Stimulated activated CD4-positive, alpha-beta T cell treated with anti-CD3 and anti-CD28 coated beads, Interleukin-4, amount 100 ng/mL, for 48 hours (primary cell): ENCODE data around the gene ADGRD2.

Experiments
- DNase-seq, 2 donors: peaks; one replicate each; pipeline ENCODE4 v3.0.0-alpha.2; 2020; ENCODE audit warnings: low read depth in 2 of 2

ADGRD2 gene

GRCh38 chr9:124479947-124480620, 29.8 kb downstream of the ADGRD2 start:
- DNase-seq, result no peak

DNA sequence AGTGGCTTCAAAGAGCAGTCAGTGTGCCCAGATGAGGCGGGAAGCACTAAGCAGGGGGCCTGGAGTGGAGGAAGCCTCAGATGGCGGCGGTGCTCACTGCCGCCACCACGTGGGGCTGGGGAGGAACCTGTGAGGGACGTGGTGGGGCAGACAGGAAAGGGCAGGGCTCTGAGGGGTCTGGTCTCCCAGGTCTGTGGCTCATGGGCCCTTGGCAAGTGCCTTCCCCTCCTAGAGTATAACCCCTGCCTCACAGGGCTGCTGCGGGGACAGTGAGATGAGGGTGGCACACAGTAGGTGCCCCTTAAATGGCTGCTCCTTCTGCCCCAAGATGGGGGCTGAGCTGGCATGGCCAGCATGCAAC, 30.4 kb downstream of the ADGRD2 start:
- DNase-seq, result no peak

- no peak for DNase-seq
Observed at GRCh38 chr9:124481115-124481514, 30.9 kb downstream of the ADGRD2 start.

GRCh38 chr9:124482431-124483031, 32.3 kb downstream of the ADGRD2 start:
- DNase-seq, result no peak

DNA sequence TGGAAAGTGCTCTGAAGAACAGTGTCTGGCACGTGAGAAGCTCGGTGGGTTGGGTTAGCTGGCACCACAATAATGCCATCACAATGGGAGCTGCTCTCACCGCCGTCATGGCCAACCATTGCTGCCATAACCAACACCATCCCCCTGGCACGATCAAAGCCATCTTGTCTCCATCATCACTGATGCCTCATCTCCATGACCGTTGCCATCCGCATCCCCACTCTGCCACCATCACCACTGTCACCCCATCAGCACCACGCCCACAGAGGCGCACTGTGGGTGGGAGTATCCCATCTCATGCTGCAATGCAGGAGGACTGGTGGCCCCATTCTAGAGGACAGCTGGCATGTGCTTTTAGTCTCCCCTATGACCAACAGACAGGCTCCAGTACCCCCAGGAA, 33.2 kb downstream of the ADGRD2 start:
- DNase-seq, result no peak

- no peak for DNase-seq
Observed at GRCh38 chr9:124485201-124485600, 35.0 kb downstream of the ADGRD2 start.

GRCh38 chr9:124485936-124486335, 35.7 kb downstream of the ADGRD2 start:
- no peak for DNase-seq

GRCh38 chr9:124486778-124487259, 36.6 kb downstream of the ADGRD2 start:
- no peak for DNase-seq

GRCh38 chr9:124487260-124488182, 37.3 kb downstream of the ADGRD2 start:
- no peak for DNase-seq

GRCh38 chr9:124488641-124489210, 38.5 kb downstream of the ADGRD2 start:
- no peak for DNase-seq

GRCh38 chr9:124489222-124489621, 39.0 kb downstream of the ADGRD2 start:
- no peak for DNase-seq

DNA sequence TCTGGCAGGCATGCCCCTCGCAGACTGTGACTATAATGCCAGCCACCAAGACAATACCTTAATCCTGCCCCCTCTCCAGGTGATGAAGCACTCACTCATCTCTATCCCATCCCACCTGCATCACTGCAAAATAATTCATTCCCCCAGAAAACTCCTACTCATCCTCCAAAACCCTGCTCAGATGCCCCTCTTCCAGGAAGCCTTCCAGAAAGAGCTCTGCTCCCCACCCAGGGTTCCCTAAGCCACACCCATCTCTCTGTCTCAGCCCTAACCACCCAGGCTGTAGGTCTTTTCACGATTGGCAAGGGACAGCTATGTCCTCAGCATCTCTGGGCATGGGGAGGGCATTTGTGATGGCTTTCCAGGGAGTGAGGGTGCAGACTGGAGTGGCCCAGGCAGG, 39.8 kb downstream of the ADGRD2 start:
- no peak for DNase-seq

GRCh38 chr9:124491049-124491975, 41.1 kb downstream of the ADGRD2 start:
- DNase-seq, result no peak

GRCh38 chr9:124492818-124493217, 42.6 kb downstream of the ADGRD2 start:
- no peak for DNase-seq

- no peak for DNase-seq
Observed at GRCh38 chr9:124493218-124493617, 43.0 kb downstream of the ADGRD2 start.

- no peak for DNase-seq
Observed at GRCh38 chr9:124493794-124494479, 43.7 kb downstream of the ADGRD2 start.

GRCh38 chr9:124495126-124496074, 45.1 kb downstream of the ADGRD2 start:
- no peak for DNase-seq

DNA sequence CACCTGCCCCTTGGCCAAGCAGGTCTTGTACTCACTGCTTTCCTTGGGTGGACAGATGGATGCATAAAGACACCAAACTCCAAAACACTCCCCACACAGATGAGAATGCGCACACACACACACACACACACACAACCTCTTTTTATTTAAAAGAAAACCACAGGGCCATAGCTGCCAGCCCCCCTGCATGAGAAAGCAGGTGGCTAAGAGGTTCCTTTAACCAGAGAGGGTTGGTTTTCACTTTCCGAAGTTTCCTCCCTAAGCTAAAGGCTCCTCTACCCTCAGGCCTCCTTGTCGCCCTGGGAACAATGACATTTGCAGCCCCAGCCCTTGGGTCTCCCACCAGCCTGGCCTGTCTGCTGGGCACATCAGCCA, 45.8 kb downstream of the ADGRD2 start:
- DNase-seq, result no peak

GRCh38 chr9:124496463-124496862, 46.2 kb downstream of the ADGRD2 start:
- DNase-seq, result no peak
